Uterus (tissue), 2 donors: ENCODE measurements around the gene MYO9B.

Experiments used
- CTCF ChIP-seq, 4 experiments: fragments of 200-600 bp in 2 of 4; fragments of 450-650 bp in 2 of 4; sonication (generic) in 2 of 4; IDR thresholded peaks; one replicate each; pipeline ENCODE4 v1.5.1; 2016 to 2019; ENCODE audit warnings: antibody characterized with exemption in 4 of 4, mild to moderate bottlenecking in 2 of 4, moderate library complexity in 1 of 4
- POLR2A ChIP-seq, 2 donors: fragments of 450-650 bp; IDR thresholded peaks; one replicate each; pipeline ENCODE4 v1.6.1; 2016; ENCODE audit warnings: antibody characterized with exemption in 2 of 2, mild to moderate bottlenecking in 1 of 2, moderate library complexity in 1 of 2

- TF ChIP-seq CTCF (IDR thresholded peaks at IDR 0.05) (no peak), POLR2A (IDR thresholded peaks at IDR 0.05) (no peak)
Observed at GRCh38 chr19:17184371-17184841, 108.8 kb downstream of the MYO9B start.
